Hindlimb muscle (tissue), 1 donor: ENCODE measurements around the gene CD53. TPM values are rescaled to one million over a fixed set of nuclear protein-coding genes. Genes with fewer than 3 reads are reported as not detected.
"Not testable (repeated sequence)": the region's sequence is repeated elsewhere in the genome, so short reads cannot be mapped to it uniquely, and the experiment has no call there.

Source experiments
- DNase-seq: peaks from one replicate; pipeline ENCODE4 v3.0.0-alpha.2; 2013
- polyA plus RNA-seq: library from polyadenylated mRNA; unstranded; fragments of 120-200 nt; gene quantifications from one replicate; pipeline ENCODE4 v1.2.1, GENCODE V29; 2013; ENCODE audit not compliant: insufficient read length

Gene CD53, protein sequence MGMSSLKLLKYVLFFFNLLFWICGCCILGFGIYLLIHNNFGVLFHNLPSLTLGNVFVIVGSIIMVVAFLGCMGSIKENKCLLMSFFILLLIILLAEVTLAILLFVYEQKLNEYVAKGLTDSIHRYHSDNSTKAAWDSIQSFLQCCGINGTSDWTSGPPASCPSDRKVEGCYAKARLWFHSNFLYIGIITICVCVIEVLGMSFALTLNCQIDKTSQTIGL
- 12.5 TPM for polyA plus RNA-seq

DNA sequence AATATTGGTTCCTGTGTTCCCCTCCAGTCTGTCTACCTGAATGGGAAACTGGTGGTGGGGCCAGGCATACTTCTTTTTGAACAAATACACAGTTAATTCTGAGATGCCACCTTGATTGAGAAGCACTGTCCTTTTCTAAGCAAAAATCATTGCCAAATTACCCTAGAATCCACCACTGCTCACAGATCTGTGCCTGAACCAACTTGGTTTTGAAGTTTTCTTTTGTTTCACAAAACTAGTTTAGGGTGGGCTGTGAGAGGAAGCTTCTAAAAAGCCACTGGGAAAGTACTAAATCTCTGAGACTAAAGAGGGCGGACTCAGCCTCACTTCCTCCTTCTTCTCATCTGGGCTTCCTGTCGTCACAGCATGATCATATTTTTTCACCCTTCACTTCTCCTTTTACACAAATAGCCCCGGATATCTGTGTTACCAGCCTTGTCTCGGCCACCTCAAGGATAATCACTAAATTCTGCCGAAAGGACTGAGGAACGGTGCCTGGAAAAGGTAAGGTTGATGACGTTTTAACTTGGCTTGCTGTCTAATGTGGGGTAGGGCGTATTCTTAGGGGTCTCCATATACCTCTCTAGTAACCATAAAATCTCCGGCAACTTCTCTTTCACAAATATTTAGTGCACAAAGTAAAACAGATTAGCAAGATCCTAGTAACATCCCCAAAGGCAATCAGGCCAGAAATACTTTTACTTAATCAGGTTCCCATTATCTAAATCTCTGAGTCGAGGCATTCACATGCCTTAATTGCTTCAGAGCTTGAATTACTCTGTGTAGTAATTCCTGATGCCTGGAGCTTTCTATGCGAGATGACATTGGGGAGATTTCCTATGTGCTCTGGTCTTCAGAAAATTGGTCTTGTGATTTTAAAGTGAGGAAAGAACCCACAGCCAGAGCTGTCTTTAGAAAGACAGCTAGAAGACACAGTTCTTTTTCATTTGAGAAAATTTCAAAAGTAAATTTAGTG, at the start of gene CD53:
TSS of gene CD53 (plus strand) at position 404 of the 976 bp plus-strand sequence. CDS start 18,261 bp downstream, outside the sequence.
- peak; percentile 20 for DNase-seq

DNA sequence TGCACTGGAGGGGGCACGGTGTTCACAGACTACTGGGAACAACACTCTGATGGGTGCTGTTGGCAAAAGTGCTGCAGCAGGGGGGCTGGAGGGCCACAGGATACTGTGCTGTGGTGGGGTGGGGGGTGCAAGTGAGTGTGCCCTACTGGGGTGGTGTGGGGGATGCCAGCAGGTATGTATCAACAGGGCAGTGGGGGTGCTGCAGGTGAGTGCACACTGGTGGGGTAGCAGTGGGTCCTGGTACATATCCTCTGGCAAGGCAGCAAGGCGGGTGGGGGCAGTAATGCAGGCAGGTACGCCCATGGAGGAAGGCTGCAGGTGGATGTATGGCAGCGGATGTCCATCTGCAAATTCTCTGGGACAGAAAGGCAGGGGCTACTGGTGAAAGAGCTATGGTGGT, 48.8 kb upstream of the CD53 start:
- no peak for DNase-seq

DNA sequence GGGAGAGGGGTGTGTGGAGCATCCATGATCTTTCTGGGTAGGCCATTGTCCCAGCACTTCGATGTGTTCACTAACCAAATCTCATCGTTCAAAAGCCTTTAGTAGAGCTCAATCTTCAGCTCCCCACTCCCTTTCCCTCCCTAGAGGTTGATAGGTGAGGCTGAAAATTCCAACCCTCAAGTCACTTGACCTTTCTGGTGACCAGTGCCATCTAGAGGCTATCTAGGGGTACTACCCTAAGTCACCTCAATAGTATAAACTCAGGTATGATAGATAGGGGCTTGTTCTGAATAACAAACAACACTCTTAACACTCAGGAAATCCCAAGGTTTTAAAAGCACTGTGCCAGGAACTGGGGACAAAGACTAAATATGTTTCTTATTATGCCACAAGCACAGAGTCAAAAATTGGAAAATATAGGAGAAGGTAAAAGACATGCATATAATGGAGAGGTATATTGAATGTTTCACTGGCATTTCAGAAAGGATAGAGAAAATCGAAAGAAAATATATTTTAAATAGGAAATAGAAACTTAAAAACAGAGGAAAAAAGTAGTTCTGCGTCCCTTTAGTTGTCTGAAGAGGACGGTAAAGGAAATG, 42.9 kb upstream of the CD53 start:
- no peak for DNase-seq

DNA sequence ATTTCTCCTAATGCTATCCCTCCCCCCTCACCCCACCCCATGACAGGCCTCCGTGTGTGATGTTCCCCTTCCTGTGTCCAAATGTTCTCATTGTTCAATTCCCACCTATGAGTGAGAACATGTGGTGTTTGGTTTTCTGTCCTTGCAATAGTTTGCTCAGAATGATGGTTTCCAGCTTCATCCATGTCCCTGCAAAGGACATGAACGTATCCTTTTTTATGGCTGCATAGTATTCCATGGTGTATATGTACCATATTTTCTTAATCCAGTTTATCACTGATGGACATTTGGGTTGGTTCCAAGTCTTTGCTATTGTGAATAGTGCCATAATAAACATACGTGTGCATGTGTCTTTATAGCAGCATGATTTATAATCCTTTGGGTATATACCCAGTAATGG, 39.2 kb upstream of the CD53 start:
- DNase-seq: not testable (repeated sequence)

DNA sequence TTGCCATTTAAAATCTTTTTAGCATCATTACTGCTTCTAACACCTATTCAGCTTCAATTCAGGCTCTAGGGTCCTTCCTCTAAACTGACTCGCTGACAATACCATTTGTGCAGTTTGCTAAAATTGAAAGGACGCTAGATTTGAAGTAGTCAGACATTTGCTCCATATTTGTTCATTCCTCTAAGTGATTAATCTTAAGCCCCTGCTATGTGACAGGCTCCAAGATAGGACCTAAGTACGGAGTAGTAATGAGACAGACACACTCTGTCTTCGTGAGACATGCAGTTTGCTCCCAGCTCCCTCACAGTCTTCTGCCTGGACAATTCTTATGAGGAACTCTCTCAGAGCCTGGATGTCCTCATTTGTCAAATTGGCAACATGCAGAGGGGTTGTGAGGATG, 26.1 kb upstream of the CD53 start:
- no peak for DNase-seq

DNA sequence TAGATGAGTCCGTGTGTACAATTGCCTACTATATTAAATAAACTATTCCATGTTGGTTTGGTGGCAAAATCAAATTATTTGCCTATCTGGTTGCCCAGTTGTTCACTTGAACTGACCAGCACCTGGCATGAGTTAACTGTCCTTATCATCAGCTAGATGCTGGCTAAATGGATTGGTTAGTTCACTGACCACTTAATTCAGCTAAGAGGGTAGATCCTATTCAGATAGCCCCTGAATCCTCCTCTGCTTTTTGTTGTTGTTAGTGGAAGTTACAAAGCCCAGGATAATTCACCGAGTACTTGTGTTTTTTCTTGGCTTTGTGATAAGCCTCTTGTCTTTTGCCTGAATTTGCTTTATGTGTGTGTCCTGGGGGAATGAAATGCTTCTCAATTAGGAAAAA, 22.8 kb upstream of the CD53 start:
- no peak for DNase-seq

DNA sequence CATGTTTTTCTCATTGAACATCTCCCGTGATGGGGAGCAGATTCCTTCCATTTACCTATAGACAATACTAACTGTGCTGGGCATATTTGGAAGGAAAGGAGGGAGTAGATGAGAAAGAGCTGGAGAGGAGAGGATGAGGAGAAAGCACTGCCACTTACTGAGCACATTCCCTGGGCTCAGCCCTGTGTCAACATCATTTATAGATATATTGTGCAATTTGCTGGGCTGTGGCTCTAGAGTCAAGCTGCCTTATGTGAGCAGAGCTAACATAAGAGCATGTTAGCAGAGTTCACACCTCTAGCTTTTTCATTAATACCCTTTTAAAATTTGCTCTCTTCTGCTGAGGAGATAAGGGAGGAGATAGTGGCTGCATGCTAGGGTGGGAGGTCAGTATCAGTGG, 22.3 kb upstream of the CD53 start:
- DNase-seq: no peak

DNA sequence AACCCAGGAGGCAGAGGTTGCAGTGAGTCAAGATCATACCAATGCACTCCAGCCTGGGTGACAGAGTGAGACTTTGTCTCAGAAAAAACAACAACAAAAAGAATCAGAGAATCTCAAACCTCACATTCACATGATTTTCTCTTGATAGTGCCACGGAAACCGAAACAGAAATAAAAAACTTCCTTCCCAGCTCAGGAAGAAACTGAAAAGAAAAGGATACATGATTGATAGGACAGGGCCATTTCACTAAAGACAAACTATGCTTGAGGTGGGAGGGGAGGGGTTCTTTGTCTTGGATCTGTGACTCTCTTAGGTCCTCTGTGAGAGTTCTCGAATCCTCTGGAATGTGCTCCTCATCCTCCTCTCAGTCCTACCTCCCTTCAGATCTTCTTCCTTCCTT, 19.8 kb upstream of the CD53 start:
- DNase-seq: no peak

DNA sequence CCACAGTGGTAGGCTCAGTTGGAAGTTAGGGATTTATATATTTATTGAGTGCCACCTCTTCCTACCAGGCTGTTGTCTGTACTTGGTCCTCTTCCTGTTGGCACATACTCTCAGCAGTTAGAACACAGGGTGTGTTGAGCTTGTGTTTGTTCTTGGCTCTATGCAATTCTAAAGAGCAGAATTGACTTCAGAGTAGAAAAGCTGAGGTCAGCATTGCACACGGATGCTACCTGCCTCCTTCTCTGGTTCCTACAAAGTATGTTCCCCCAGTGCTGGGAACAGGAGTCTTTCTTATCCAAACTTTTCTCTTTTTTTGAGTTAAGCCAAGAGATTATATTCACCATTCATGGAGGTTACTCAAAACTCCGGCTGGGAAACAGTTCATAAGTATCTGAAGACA, 16.5 kb upstream of the CD53 start:
- DNase-seq: no peak

DNA sequence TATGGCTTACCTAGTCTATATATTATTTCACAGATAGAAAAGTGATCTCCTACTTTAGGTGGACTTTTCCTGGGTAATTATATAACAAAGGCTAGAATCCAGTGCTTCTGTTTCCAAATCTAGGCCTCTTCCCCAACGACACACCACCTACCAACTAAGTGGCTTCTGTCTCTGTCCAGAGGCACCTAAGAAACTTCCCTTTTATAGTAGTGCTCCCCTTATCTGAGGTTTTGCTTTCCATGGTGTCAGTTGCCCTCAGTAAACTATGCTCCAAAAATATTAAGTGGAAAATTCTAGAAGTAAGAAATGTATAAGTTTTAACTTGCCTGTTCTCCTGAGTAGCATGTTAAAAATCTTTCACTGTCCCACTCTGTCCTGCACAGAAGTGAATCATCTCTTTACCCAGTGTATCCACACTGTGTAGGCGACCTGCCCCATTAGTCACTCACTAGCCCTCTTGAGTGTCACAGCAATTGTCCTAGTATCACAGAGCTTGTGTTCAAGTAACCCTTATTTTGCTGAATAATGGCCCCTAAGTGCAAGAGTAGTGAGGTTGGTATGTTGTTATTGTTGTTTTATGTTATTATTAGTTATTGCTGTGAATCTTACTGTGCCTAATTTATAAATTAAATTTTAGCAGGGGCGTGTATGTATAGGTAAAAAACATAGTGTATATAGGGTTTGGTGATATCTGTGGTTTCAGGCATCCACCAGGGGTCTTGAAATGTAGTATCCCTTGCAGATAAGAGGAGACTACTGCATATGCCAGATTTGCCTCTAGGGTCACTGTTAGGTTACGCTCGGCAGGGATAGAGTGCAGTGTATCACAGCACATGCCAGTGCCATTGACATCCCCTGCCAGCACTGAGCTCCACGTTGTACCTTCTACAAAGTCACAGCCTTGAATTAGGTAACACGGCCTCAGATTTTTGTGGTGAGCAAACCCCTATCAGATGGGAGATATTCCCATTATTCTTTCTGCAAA, 14.7 kb upstream of the CD53 start:
- DNase-seq: no peak

DNA sequence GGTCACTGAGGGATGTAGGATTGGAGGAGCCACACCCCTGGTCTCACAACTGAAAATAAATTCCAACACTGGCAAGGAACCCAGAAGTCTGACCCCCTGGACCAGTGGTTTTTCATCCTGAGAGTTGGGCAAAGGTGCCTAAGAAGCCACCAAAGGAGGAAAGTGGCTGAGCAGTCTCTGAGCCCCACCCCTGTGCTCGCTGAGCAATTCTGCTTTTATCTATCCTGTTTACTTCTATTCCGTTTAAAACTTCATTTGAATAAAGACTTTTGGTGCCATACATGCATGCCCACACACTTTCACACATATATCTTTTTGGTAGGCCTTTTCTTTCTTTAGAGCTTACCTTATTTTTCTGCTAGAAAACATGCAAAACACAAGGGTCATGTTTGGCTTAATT, 13.9 kb upstream of the CD53 start:
- DNase-seq: no peak

DNA sequence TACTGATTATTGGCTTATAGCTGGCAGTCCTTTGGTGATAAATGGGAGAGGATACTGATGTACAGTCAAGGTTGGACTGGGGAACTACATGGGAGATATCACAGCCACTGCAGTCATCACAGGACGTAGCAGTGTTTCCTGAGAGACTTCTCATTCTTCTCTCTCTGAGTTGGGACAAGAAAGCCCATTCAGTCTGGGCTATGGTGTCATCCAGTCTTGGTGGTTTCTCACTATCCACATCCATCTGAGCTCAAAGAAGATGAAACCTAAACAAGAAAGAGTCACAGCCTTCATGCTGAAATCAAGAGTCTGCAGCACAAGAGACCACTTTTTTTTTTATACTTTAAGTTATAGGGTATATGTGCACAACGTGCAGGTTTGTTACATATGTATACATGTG, 12.8 kb upstream of the CD53 start:
- DNase-seq: no peak

DNA sequence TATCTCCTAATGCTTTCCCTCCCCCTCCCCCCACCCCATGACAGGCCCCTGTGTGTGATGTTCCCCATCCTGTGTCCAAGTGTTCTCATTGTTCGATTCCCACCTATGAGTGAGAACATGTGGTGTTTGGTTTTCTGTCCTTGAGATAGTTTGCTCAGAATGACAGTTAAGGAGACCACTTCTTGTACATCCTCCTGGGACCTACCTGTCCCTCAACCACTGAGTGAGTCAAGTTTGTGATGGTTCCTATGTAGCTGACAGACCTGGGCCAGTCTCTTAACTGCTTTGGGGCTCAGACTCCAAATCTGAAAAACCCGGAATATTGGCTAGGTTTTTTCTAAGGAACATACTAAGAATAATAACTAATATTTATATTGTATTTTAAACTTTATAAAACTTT, 12.3 kb upstream of the CD53 start:
- not testable (repeated sequence) for DNase-seq

DNA sequence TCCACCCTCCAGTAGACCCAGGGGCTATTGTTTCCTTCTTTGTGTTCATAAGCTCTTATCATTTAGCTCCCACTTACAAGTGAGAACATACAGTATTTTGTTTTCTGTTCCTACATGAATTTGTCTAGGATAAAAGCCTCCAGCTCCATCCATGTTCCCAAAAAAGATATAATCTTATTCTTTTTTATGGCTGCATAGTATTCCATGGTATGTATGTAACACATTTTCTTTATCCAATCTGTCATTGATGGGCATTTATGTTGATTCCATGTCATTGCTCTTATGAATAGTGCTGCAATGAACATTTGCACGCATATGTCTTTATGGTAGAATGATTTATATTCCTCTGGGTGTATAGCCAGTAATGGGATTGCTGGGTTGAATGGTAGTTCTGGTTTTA, 11.0 kb upstream of the CD53 start:
- not testable (repeated sequence) for DNase-seq

DNA sequence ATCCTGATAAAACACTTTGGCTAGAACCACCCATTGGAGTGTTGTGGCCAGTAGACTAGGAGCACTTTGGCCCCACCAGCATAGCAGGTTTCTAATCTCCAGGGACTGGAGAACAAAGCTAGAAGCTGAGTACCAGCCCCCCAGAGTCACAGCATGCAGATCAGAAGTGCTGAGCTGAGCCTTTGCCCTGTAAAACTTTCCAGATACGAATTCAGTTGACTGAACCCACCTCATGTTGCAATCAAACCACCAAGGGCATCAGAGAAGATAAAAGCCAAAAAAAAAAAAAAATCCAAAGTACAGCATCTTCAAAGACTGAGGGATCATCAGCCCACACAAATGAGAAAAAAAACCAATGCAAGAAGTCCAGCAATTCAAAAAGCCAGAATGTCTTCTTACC, 8.7 kb upstream of the CD53 start:
- no peak for DNase-seq

DNA sequence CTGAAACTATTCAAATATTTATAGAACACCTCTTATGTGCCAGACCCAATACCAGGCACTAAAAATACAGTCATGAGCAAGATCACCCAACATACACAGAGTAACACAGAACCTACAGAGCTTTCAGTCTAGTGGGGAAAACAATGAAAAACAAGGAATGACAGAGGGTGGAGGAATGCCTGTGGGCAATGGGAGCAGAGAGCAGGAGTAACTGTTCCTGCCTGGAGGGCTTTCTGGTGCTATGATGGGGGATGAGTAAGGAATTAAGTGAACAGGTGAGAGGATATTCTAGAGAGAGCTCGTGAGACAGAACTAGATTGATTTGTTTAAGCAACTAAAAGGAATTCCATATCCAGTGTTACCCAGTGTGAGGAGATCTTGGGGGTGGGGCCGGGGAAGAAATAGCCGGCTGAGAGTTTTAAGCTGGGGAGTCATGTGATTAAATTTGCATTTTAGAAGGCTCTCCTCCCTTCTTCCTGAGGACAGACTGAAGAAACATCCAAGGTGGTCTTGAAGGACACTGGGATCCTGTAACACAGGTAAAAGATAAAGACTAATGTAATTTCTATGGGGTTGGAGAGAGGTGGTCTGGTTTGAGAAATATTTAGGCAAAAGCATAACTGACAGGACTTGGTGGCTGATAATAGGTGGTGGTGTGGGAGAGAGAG, 2.1 kb upstream of the CD53 start:
- DNase-seq: no peak

DNA sequence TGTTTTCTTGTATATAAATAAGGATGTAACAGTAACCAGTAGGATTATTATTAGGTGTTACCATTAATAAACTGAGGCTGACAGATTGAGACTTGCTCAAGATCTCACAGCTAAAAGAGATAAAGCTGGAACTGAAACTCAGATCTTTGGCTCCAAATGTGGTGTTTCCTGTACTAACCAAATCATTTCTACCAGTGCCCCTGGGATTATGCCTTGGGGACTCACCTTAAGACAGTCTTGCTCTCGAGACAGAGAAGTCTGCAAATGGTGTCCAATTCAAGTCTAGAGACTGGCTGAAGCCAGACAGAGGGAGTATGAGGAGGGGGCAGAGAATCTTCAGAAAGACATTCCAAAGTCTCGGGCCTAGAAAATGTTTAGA, 593 bp upstream of the CD53 start:
- DNase-seq: no peak

DNA sequence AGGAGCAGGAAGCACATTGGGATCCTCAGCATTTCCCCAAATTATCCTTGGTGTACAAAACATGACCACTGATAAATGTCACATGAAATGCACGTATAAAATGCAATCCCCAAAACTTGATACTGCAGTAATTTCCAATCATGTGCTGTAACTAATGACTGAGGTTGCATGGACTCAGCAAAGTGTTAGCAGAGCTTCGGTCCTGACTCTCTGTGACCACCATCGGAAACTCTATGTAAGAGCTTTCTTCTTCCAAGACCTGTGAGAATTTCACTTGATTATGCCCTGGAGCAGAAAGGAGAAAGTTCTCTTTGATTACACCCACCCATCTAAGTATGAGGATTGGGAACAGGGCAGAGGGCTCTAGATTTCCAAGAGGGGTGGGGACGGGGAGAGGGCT, 908 bp downstream of the CD53 start:
- no peak for DNase-seq

DNA sequence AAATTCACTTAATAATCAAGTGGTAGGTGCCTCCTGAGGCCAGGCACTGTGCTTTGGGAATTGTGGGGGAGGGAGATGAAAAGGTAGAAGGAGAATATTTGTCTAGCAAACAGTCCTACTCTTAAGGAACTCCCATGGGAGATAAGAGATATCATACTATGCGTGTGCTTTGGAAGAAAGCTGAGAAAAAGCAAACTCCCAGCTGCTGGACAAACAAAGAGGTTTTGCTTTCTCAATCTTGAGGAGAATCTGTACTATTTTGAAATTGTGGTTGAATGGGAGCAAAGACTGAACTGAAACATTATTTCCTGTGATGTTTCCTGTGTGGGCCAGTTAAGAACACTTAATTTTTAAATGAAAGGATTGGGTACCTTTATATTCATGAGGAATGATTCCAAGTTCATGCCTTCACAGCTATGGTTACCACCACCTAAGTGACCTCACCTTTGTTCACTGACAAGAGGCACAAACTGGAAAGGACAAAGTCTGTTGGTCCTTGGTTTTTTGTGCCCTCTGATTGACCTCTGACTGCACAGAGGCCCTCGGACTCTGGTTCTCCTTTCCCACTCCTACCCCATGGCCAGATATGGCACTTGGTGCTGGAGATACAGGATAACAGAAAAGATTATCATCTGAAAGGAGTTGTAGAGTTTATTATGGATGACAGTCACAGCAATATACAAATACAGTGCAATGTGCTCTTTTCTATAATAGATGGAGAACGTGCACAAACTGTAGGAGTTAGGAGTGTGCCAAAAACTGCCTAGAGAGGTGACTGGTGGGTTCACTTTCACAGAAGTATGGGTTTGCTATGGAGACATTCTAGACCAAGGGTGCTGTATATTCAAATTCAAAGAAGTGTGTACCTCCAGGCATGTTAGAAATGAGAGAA, 1.6 kb downstream of the CD53 start:
- no peak for DNase-seq

DNA sequence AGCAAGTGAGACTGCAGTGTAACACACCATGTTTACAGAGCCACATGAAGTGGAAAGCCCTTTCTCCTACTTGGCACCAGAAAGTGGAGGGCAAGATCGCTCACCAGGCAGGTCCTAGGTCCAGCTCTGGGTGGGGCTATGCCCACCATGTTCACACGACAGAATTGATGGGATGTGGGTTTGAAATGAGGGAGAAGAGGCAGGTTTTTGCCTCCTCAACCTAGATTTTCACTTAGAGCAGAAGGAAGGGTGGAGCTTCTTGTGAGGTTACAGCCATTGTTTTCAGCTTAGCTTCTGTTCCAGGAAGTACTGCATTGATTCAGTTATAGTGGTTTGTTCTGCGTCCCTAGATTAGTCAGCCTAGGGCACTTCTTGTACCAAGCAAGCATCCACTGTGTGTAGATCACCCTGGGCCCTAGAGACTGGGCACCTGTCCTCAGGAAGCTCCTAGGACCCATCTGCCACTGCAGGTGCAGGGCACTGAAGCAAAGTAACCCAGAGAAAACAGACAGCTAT, 2.3 kb downstream of the CD53 start:
- DNase-seq: no peak
